ENCODE measurements around the gene SOBP.

SOBP gene

DNA sequence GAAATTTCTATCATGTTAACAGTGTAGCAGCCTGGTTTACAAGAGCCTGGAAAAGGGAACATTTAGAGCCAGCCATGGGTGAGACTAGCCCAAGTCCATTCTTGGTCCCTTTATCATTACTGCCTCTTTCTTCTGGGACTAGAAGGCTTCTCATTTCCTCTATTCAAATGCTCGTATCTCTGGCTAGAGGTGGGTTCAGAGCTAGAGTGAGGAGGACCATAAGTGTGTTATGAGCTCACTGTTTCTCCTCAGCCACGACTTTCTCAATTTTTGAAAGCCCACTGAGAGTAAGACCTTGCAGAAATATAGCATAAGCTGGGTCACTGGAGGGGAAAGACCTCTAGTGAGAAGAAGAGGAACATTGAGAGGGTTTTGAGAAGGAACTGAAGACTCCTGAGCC lies 100.0 kb downstream of the SOBP start:
- DNase-seq = no peak

DNA sequence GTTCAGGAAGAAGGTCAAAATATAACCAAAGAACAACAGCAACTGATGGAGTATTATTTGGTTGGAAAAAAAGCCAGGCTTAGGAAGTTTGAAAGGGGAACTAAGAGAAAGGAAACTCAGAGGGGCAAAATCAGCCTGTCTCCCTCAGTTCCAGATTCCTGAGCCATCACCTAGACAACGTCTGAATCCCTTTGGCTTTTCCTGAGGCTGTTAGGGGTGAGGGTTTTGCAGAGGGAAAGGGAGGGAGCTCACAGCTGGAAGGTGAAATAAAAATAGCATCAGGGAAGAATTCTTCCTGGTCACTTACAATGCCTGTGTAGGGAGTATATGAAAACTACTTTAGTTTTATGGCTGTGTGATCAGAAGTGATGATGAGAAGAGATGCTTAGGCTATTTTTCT lies 100.5 kb downstream of the SOBP start:
- no peak for DNase-seq

DNA sequence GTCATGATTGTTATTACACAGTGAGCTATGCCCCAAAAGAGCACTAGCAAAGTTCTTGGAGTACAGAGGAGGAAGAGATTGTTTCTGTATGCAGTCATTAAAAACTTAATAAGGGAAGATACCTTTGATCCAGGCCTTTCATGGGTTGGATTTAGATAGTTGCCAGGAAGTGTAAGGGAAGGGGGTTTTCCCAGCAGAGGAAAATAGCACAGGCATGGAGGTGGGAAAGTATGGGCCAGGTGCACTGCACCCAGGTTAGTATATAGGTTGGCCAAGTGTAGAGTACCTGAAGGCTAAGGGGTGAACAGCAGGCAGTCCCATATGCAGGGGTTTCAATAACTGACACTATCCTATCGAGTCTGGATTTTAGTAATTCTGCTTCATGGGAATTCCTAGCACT lies 101.4 kb downstream of the SOBP start:
- no peak for DNase-seq

DNA sequence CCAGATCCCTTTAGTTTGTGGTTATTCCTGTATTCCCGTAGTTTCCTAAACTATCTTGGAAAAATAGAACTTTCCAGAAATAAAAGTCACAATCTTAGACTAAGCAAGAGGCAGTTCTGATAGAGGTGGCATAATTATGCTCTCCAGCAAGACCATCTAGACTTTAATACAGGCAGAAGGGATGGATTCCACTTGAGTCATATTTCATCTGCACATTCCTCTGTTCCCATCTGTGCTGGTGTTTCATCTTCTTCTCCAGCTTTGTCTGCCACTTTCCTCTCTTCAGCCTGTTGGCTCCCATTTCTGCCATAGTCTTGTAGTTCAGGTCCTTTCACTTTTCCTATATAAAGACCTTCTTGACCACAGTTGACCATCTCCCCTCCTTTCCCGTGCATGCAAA lies 102.9 kb downstream of the SOBP start:
- no peak for DNase-seq

DNA sequence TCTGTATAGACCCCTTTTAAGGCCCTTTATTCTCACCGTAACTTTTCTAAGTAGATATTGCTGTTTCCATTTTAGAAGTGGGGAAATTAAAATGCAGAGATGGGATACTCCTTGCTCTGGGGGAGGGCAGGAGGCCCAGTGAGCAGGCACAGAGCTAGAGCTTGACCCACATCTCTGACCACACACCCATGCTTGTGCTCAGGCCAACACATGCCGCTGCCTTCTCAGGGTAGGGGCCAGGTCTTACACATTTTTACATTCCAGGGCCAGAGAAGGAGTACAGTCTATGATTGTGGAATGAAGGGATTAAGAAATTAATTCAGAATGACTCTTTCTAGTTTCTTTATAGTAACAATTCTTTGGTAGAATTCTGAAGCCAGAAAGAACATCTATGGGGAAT lies 104.8 kb downstream of the SOBP start:
- DNase-seq = no peak

DNA sequence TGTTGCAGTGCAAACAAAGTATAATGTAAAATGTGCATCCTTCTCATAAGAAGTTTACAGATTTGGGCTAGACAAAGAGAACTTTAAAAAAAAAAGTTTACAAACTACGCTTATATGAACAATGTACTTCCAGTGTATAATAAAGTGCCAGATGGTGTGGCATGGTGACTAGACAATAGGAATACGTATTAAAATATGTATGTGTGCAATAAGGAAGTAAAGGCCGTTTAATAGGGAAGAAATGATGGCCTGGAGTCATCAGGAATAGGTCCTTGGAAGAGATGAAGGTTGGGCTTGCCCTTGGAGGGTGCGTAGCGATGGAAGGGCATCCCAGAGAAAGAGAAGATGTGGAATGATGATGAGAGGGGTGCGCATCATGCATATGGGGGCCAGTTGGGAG lies 108.2 kb downstream of the SOBP start:
- no peak for DNase-seq

DNA sequence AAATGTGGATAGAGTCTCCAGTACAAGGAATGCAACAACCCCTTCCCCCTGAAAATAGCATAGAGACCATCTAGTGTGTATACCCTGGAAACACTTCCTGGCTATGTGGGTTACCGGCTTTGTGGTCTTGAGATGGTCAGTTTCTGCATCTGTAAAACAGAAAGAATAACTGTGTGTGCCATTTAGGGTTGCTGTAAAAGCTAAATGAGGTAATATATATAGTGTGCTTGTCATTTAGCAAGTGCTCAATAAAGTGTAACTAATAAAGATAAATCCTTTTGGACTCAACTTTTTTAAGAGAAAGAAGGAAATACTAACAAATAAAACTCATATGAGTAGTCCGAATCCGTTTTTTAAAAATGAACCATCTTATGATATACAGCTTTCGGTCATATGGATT lies 109.1 kb downstream of the SOBP start:
- DNase-seq = no peak

DNA sequence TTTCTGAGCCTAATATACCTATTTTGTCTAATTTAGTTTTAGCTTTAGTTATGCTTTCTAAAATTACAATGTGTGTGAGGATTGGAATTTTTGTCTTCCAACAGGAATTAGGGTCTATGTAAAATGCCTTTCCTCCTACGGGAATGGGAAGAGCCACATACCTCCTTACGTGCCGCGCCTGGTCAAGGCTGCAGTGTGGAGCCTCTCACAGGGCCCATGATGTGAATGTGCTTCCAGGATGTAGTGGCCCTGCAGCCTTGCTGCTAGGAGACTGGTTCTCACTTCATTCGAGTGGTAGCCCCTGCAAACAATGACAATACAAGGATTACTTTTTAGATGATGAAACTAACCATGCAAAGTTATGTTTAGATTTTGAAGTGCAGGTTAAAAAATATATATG lies 110.2 kb downstream of the SOBP start:
- DNase-seq = no peak

DNA sequence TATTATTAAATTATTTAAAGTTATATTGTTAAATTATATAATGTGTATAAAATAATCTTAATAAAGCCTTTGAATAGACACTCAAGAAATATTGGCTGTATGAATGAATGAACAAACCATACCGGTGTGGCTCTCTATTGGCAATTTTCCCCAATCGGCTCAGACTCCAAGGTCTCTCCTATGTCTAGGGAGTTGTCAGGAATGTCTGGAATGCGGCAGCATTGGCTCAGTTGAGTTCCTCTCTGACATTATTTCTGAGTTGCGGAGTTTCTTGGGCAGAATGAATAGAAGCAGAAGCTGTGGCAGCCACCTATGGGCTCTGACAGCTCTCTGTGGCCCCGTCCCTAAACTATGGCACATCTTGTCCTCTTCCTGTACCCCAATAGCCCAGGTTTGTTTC lies 111.0 kb downstream of the SOBP start:
- DNase-seq = no peak

DNA sequence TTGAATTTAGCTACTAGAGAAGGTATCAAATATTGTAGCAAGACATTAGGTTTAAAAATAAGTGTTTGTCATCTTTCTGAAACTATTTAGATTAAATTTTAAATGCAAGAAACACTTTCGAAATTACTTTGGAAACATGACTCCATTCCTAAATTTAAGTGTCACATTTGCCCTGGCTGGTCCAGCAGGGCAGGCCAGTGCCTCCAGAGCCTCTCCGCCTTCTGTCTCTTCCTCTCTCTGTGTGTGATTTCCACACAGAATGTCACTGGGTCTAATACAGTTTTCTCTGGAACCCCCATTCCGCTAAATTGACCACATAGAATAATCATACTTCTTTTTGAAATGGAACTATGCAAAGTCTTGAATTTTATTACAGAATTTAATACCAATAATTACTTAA lies 111.5 kb downstream of the SOBP start:
- no peak for DNase-seq

DNA sequence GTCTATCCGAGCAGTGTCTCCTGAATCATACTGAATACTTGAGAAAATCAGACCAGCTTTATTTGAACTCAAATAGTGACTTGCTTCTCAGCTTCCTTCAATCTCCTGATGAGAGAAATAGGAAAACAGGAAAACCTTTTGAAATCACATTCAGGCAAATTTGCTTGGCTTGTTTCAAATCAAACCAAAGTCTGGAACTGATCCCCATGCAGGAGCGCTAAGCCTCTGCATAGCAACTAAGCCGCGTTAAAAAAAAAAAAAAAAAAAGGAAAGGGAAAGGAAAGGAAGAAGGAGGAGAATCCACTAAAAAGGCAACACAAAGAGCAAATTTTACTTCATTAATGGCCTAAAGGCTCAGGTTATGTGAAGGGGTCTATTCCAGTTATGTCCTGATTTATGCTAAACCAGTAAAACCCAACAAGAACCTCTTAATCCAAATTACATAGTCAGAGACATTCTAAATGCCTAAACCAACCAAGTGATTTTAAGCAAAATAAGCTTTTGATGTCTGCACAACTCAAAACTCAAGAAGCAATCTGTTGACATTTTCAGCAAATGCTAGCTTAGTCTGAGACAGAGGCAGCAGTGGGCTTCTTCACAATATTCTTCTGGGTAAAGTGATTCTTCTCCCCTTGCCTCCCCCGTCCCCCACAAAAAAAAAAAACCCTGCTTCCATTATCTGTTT lies 112.5 kb downstream of the SOBP start:
- DNase-seq = no peak

DNA sequence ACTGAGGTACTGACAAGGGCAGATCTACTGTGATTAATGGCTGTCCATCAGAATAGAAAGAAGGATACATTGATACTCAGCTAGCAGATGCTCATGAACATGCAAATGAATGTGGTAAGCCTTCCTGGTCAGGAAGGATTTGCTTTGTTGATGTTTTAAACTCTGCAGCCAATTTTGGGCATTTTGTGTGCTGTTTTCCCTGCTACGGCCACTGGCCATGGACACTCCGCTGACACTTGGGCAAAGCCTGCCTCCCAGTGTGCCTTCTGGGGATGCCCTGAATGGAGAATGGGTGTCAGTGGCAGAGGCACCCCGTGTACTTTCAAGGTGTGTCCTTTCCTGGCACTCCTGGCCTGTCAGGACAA lies 113.1 kb downstream of the SOBP start:
- no peak for DNase-seq

DNA sequence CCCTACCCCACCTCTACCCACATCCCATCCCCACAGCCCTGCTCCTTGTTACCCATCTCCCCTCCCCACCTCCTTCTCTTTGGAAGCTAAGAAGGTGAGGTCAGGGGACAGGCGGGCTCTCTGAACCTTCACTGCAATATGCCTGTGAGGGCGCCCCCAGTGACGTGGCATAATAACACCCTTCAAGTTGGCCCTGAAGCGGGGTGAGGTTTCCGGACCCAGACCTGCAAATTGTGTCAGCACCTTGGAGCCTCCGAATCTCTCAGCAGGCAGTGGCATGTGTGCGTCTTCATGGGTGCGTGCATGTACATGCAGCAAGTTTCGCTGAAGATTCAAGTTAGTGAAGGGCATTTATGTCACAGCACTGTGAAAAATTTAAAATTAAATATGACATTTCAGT lies 114.6 kb downstream of the SOBP start:
- no peak for DNase-seq

DNA sequence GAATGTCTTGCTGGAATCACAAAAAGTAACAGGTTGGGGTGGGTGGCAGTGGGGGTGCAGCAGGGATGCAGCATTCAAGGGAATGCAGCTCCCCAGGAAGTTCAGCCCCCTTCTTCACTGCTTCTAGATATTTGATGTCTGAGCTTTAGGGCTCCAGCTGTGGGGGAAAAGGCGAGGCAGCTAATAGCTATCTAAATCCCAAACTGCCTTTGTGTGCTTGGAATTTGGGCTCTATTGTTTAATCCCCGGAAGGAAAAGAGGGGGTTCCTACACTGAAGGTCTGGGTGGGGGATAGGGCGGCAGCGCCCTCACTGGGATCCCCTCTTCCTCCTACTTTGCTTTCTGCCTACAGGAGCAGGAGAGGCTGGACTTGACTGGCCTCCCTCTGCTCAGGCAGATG lies 116.5 kb downstream of the SOBP start:
- no peak for DNase-seq

DNA sequence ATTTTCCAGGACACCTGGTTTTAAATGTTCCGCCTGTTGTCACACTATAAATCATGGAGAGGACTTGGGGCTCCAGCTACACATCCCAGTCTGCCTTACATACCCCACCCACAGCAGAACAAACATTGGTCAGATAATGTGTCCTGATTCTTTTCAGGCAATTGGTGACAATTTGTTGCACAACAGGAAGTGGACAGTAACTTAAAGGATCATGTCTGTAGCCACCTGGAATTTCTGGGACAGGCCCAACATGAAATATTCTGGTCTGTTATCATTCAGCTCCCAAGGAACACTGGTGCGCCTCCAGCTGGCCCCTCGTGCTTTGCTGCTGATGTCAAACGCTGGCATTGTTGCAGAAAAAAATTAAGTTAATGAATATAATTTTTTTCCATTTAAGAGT lies 117.2 kb downstream of the SOBP start:
- no peak for DNase-seq

DNA sequence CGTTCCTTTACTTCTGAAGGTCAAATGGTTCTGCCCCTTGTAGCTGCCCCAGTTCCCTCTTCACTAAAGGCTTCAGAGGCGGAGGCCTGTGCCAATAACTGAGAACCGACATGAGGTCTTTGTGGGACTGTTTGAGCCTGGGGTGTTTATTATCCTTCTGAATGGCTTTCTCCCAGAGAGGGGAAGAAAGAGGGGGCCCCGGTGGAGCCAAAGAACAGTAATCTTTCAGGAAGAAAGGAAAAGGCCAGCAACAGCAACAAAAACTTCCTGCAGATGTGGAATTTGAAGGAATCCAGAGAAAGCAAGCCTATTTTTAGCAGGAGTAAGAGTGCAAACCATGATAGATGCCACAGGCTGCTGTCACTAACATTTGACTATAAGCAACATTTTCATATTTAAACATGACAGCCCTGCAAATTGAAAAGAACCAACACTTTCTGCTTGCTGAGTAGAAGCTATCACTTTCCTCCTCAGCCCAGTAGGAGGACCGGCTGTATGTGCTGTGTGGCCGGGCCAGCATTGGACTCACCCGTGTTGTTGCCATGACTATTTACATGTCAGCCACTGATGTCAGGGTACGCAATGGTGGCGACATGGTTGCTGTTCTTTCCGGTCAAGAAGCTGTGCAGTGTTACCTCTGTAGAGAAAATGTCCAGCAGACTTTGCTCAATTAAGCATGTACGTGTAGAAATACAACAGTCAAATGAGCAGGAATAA lies 121.3 kb downstream of the SOBP start:
- DNase-seq = no peak

DNA sequence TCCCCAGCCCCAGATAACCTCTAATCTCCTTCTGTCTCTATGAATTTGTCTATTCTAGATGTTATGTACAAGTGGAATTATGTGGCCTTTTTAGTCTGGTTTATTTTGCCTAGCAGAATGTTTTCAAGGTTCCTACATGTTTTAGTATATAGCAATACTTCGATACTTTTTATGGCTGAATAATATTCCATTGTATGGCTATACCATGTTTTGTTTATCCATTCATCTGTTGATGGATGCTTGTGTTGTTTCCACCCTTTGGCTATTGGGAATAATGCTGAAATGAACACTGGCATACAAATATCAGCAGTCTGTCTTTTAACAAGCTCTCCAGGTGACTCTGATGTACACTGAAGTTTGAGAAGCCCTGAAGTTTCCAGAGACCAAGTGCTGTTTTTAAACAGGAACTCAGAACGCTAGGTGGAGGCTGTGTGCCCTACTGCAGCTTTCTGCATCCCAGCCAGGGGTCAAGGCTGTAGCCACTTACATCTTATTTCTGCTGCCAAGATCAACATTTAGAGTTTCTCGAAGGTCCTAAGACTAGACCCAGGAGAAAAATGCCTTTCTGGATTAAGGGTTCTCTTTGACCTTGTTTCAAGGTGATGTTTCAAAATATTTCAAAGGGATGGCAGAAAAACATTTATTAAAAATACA lies 123.0 kb downstream of the SOBP start:
- DNase-seq = no peak

DNA sequence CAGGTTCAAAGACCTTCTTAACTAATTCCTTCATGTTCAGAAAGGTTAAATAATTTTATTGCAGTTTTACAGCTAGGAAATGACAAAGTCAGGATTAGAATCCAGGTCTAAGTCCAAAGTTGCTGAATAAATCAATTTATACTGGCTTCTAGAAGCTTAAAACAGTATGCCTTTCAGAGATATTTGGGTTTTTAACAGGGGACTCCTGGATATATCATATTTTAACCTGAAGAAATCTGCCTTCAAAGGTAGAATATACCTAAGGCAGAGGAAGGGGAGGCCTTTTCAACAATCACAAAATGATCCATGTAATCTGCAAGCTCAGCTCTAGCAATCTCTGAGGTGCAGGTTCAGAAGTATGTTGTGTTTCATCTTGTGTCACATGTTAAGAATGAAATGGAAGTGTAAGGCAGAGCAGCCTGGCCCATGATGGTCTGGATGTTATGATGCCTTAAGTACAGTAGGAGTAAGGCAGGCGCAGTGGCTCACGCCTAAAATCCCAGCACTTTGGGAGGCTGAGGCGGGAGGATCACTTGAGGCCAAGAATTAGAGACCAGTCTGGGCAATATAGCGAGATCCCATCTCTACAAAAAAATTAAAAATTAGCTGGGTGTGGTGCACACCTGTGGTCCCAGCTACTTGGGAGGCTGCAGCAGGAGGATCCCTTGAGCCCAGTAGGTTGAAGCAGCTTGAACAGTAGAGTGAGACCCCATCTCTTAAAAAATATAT lies 123.9 kb downstream of the SOBP start:
- DNase-seq = no peak

DNA sequence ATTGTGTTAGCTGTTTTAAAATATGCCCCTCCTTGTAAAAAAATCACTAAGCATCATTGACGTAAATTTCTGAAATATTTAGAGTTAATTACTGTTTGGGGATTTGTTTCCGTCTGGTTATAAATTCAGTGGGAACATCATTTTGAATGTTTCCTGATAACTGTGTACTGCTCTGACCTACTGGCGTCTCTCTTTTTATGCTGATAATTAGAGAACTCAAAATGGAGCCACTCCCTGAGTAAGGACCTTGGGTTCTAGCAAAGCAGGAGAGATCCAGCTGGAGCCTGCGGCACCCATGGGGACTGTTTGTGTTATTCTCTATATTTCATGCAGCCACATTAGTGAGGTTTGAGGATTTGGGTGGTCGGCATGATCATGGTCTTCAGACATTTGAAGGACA lies 124.9 kb downstream of the SOBP start:
- DNase-seq = no peak

DNA sequence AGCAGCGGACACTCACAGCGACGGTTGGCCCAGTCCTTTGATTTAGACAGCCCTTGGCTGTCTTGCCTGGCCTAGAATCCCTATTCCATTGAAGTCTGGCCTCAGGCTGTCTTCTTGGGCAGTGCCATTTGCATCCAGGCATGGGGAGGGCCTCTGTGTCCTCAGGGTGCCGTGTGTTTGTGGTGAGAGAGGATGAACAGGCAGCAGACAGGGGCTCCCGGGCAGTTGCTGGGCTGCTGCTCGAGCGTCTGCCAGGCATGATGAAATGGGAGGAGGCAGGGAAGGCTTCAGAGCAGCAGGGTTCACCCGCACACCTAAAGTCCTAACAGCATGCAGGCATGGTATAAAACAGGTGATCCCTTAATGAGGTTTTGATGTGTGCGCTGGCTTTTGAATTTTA lies 126.9 kb downstream of the SOBP start:
- no peak for DNase-seq

DNA sequence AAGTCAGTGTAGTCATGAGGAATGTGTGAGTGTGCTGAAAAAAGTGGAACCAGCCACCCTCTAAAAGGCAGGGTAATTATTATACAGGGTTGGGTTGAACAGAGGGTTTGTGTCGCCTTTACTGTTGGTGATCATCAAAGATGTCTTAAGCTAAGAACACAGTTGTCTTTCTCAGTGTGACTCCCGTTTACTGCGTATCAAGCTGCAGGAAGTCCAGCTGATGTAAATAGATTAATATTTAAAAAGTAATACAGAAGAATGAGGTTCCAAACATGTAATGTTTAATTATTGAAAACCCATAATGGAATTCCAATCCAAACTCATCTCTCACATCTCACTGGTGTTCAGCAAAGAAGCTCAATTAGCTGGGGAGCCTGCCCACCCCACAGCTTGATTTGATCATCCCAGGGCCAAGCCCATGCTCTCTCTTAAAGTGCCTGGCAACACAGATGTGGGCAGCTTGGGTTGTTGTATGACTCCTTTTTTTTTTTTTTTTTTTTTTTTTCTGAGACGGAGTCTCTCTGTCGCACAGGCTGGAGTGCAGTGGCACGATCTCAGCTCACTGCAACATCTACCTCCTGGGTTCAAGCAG lies 127.5 kb downstream of the SOBP start:
- DNase-seq = no peak

DNA sequence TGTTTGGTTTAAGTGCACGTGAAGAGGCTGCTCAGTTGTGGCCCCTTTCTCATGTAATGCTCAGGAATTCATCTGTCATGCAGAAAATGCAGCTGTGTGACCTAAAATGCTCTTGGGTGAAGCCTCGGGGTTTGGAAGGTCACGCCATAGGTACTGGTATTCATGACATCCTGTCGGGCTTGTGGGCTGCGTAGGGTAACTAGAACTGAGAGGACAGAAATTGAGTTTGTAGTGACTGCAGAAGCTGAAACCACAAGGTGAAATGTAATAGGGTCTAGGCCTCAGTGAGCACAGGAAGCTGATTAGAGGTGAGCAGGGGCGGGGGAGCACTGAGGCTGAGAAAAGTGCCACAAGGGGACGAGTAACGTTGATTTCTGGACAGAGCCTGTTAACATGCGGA lies 128.8 kb downstream of the SOBP start:
- no peak for DNase-seq

DNA sequence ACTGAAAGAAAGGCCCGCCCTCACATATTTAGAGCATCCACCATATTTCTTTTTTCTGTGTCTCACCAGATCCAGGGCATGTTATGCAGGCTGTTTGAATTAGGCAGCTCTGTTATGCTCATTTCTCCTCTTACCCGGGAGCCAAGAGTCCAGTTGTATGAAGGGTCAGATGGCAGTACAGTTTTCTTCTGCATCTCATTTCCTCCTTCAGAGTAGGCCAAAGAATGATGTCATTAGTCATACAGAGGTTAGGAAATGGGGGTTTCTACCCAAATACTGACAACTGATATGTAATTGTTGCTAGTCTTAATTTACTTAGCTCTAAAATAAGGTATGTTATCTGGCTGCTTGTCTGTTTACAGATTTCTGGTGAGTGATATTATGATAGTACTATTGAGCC lies 130.8 kb downstream of the SOBP start:
- DNase-seq = no peak

Measured in GOT3 (cell line).